GM23248 (cell line): Measurements from ENCODE around the gene GAD2.

Experiments
- EZH2 ChIP-seq: fragments of 200-600 bp; sonication (generic); IDR thresholded peaks from 2 replicates; pipeline ENCODE4 v1.6.1; 2018; ENCODE audit warnings: antibody characterized with exemption, mild to moderate bottlenecking; ENCODE audit not compliant: insufficient read depth, poor library complexity, severe bottlenecking
- EZH2phosphoT487 ChIP-seq: fragments of 200-600 bp; sonication (generic); IDR thresholded peaks from 2 replicates; pipeline ENCODE4 v1.6.1; 2018; ENCODE audit warnings: antibody characterized with exemption, moderate library complexity, mild to moderate bottlenecking, low read depth; ENCODE audit not compliant: insufficient read depth

GRCh38 chr10:26198119-26198518 lies 18.5 kb upstream of the GAD2 start:
- TF ChIP-seq EZH2phosphoT487 = no peak
- no peak for TF ChIP-seq EZH2
